ENCODE results near the gene U2AF1L4. TPM values are rescaled to one million over a fixed set of nuclear protein-coding genes. Genes with fewer than 3 reads are reported as not detected.
A peak's percentile ranks its signal among the peaks of the same experiment; 100 is the strongest.

Gene U2AF1L4, protein sequence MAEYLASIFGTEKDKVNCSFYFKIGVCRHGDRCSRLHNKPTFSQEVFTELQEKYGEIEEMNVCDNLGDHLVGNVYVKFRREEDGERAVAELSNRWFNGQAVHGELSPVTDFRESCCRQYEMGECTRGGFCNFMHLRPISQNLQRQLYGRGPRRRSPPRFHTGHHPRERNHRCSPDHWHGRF
- 12.8 TPM for total RNA-seq
- long read RNA-seq, partial matches to known transcripts: 3 of 8 reads
- long read RNA-seq, other reads (novel, unspliced or antisense): 5 of 8 reads

DNA sequence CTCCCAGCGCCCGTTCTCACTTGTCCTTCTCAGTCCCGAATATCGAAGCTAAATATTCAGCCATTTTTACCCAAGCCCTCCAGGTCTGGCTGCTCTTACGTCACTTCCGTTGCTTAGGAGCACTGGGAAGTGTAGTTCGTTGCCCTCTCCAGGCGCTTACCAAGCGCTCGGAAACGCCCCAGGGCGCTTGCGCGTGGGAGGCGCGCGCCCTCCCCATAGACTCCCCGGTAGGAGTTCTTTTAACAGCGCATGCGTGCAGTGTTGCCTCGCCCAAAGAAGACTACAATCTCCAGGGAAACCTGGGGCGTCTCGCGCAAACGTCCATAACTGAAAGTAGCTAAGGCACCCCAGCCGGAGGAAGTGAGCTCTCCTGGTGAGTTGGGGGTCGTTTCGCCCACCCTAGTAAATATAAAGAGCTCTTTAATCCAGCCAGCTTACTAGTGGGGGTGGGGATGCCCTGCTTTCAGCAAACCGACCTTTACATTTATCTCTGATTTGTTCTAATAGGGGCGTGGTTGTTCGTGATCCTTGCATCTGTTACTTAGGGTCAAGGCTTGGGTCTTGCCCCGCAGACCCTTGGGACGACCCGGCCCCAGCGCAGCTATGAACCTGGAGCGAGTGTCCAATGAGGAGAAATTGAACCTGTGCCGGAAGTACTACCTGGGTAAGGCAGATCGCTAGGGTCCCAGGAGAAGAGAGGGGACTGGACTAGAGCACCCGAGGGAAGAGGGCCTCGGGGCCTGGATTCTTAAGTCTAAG lies at the start of gene U2AF1L4, which contains the start of gene PSENEN:
Gene U2AF1L4 (minus strand): TSS at position 91 of the 759 bp plus-strand sequence. CDS start 27 bp downstream, at position 64.
Gene PSENEN (plus strand): TSS at position 324 of the 759 bp plus-strand sequence. CDS start 280 bp downstream, at position 604.
- DNase-seq (ENCODE audit: low spot score): peak; percentile 98

DNA sequence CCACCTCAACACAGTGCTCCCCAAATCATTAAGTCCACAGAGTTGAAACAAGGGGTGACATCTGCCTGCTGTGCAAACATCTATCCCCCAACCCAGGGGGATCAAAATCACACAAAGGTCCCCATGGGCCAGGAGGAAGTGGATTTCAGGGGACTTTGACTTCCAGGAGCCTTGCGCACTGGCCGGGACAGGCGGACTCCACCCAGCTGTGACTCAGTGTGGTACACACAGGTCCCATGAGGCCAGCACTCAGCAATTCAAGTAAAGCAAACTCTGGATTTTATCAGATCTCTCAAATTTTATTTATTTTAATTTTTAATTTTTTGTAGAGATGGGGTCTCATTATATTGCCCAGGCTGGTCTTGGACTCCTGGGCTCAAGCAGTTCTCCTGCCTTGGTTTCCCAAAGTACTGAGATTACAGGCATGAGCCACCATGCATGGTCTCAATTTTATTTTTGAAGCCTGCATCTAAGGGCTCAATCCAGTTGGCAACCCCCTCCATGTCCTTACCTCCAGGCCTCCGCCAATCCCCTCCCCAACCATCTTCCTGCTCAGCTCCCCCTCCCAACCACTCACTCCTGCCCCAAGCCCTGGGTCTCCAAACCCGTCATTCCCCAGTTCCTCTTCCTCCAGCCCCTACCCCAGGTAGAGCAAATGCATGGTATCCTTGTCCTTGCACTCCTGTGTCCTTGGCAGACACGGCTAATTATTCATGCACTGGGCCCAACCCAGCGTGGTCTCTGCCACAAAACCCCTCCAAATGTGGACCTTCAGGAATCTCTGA lies 48.4 kb upstream of the U2AF1L4 start:
- no peak for DNase-seq (ENCODE audit: low spot score)

DNA sequence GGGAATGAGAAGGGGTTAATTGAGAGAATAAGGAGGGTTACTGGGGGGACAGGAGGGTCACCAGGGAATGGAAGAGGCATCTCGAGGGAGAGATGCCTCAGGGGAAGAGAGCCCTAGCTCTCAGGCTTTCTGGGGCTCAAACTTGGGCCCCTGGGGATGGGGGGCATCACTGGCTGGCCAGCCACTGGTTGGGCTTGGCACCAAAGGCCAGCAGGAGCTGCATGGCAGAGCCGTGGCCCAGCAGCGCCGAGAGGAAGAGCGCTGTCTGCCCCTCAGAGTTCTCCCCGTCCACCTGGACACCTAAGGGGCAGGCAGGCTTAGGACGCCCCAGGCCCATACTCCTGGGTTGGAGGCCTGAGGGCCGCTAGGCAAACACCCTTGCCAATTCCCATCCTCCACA lies 47.7 kb upstream of the U2AF1L4 start:
- DNase-seq (ENCODE audit: low spot score): no peak

DNA sequence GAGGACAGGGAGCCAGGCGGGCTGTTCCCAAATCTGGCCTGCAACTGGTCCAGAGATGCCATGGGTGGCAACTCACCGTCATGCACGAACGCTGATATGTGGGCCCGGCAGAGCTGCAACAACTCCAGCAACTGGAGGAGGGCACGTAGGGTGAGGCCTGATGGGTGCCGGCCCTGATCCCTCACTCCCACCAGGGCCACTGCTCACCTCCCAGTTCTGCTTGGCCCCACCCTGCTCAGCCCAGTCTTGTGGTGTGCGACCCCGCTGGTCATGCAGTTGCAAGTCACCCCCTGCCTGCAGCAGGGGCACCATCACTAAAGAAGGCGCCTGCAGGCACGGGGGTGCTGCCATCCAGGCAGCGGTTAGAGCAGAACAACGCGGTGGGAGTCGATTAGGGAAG lies 47.1 kb upstream of the U2AF1L4 start:
- DNase-seq (ENCODE audit: low spot score): no peak

DNA sequence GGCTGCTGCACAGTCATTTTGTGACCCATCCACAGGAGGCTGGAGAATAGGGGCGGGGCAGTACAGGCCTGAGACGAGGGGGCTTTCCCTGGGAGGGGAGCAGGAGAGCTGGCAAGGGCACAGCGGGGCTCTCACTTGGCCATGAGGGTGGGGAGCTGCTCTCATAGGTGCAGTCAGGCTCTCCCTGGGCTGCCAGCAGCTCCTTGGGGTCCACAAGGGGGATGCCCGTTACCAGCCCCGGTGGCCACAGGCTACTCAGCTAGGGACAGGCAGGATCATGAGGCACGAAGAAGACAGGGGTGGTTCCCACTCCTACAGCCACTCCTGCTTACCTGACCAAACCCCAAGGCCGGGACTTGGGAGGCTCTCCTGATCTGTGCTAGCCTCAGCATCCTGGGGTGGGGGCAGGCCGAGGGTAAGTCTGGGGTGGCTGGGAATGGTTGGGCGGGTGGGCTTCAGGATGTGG lies 46.6 kb upstream of the U2AF1L4 start:
- DNase-seq (ENCODE audit: low spot score): no peak

DNA sequence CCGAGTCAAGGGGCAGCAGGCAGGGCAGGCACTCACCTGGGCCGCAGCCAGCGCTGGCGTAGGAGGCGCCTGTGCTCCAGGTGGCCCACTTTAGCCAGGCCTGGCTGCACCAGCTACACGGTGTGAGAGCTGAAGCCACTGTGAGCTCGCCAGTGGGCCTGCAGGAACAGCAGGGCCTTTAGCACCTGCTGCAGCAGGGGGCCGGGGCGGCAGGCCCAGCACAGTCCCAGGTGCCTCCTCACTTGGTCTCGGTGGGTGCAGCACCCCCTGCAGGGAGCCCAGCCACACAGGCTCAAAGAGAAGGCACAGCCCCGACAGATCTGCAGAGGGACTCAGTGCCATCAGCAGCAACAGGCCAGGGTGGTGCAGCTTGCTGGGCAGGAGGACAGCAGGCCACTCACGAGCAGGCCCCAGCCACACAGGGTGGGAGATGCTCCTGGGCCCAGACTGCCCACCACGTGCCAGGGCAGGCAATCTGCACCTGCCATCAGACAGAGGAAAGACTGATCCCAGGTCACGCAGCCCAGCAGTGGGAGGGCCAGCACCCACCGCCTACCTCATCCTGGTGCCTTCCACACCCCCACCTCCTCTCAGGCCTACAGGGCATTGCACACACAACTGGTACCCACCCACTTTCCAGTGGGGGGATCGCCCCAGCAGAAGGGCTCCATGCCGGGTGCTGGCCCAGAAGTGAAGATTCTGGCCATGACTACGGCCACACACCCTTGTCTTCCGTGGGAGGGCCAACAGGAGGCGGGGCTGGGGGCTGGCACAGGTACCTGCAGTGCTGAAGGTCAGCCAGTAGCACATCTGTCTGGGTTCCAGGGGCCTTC lies 46.0 kb upstream of the U2AF1L4 start:
- DNase-seq (ENCODE audit: low spot score): no peak

DNA sequence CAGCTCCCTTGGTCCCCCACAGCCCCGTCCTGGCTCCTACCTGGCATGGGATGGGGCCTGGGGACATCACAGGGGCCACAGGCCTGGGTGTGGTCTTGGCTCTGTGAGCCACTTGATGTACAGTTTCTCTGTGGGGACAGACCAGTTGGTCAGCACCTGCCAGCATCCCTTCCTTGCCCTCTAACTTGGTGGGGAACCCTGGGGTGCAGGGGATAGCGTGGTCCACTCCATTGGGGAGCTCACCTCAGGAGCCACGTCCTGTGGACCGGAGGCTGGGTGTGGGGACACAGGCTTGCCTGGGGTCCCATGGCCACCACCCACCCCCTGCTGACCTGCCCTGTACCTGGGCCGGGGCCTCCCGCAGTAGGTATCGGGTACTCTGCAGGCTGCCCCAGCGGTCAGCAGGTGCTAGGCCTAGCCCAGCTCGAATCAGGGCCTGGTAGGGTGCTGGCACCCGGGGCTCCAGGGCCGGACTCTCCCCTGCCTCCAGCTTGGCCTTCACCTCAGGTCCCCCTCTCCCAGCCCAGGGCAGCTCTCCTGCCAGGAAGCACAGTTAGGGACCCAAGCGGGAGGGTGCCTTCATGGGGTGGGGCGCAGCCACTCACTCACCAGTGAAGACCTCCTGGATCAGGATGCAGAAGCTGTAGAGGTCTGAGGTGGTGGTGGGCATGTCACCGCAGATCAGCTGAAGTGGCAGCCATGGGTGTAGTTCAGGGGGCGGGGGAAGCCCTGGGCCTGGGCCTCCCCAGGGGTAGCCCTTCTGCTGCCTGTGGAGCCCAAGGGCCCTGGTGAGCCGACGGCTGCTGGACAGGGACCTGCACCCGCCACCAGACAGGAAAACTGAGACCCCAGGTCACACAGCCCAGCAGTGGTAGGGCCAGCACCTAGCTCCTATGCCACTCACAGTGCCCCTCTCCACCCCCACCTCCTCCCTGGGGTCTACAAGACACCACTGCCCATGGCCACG lies 45.0 kb upstream of the U2AF1L4 start:
- DNase-seq (ENCODE audit: low spot score): no peak

DNA sequence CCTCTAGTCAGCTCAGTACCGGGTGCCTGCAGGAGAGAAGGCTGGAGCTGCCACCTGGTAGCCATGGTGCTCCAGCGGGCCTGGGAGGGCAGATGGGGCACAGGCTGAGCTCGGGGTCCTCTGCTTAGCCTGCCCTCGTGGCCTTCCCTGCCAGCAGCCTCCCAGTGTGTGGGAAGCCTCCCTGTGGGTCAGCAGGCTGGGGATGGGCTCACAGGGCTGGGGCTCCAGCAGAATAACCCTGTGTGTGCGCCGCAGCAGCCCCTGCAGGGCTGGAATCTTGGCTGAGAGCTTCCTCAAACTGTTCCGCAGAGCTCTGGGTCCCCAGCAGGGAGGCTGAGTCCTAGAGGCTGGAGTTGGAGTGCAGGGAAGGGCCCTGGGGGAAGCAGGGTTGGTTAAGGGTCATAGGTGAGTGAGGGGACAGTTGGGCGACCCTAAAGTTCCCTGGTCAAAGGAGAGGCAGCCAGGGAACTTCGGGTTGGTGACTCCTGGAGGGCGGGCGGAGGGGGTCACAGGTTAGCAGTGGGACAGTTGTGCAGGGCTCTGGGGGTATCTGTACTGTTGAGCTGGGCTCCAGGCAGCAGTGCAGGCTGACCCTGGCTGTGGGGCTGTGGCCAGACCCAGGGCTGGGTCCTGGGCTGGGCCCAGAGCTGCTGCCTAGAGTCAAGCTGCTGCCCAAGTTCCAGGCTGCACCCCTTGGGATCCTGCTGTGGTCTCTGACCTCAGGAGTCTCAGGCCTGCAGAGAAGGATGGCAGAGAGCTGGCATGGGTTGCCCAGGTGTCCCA lies 44.2 kb upstream of the U2AF1L4 start:
- DNase-seq (ENCODE audit: low spot score): no peak

DNA sequence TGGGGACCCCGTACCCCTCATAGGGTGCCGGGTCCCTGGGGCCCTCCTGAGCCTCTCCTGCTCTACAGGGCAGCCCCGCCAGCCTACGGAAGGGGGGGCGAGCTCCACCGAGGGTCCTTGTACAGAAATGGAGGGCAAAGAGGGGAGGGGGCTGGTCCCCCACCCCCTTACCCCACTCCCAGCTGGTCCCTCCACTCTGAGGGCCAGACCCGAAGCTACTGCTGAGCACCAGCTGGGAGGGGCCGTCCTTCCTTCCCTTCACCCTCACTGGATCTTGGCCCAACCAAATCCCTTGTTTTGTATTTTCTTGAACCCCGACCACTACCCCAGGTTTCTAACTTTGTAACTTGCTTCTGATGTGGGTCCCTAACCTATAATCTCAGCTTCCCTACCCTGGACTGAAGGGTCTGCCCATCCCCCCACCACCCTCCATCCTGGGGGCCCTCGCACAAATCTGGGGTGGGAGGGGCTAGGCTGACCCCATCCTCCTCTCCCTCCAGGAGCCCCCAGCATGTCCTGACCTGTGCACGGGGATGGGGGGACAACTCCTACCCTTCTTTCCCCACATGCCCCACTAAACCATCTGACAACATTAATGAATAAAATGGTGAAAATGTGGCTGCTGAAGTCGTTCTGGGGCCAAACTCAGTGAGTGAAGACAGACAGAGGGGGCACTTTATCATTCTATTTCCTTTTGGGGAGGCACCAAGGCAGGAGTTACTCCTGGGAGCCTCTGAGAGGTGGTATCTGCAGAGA lies 43.2 kb upstream of the U2AF1L4 start:
- no peak for DNase-seq (ENCODE audit: low spot score)

DNA sequence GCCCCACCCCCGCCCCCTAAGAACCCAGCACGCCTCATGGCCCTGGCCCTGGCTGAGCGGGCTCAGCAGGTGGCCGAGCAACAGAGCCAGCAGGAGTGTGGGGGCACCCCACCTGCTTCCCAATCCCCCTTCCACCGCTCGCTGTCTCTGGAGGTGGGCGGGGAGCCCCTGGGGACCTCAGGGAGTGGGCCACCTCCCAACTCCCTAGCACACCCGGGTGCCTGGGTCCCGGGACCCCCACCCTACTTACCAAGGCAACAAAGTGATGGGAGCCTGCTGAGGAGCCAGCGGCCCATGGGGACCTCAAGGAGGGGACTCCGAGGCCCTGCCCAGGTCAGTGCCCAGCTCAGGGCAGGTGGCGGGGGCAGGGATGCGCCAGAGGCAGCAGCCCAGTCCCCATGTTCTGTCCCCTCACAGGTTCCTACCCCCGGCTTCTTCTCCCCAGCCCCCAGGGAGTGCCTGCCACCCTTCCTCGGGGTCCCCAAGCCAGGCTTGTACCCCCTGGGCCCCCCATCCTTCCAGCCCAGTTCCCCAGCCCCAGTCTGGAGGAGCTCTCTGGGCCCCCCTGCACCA lies 42.1 kb upstream of the U2AF1L4 start:
- no peak for DNase-seq (ENCODE audit: low spot score)

DNA sequence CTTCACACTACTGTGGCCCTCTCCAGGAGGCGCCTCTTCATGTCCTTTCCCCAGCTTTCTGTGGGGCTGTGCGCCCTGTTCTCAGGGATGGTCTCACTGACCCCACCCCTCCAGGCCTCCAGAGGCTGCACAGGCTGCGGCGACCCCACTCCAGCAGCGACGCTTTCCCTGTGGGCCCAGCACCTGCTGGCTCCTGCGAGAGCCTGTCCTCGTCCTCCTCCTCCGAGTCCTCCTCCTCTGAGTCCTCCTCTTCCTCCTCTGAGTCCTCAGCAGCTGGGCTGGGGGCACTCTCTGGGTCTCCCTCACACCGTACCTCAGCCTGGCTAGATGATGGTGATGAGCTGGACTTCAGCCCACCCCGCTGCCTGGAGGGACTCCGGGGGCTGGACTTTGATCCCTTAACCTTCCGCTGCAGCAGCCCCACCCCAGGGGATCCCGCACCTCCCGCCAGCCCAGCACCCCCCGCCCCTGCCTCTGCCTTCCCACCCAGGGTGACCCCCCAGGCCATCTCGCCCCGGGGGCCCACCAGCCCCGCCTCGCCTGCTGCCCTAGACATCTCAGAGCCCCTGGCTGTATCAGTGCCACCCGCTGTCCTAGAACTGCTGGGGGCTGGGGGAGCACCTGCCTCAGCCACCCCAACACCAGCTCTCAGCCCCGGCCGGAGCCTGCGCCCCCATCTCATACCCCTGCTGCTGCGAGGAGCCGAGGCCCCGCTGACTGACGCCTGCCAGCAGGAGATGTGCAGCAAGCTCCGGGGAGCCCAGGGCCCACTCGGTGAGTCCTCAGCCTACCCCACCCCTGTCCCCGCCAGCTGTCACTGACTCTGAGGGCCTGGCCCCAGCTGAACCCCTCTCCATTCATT lies 41.3 kb upstream of the U2AF1L4 start:
- DNase-seq (ENCODE audit: low spot score): no peak

DNA sequence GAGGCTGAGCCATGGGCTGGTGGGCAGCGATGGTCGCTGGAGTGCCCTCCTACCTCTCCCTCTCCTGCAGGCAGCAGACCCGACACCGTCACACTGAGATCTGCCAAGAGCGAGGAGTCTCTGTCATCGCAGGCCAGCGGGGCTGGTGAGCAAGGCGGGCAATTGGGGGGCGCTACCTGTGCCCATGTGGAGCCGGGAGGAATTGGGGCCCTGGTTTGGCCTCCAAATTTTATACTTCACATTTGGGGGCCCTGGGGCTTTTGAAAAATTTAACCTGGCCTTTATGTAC lies 40.1 kb upstream of the U2AF1L4 start:
- no peak for DNase-seq (ENCODE audit: low spot score)

DNA sequence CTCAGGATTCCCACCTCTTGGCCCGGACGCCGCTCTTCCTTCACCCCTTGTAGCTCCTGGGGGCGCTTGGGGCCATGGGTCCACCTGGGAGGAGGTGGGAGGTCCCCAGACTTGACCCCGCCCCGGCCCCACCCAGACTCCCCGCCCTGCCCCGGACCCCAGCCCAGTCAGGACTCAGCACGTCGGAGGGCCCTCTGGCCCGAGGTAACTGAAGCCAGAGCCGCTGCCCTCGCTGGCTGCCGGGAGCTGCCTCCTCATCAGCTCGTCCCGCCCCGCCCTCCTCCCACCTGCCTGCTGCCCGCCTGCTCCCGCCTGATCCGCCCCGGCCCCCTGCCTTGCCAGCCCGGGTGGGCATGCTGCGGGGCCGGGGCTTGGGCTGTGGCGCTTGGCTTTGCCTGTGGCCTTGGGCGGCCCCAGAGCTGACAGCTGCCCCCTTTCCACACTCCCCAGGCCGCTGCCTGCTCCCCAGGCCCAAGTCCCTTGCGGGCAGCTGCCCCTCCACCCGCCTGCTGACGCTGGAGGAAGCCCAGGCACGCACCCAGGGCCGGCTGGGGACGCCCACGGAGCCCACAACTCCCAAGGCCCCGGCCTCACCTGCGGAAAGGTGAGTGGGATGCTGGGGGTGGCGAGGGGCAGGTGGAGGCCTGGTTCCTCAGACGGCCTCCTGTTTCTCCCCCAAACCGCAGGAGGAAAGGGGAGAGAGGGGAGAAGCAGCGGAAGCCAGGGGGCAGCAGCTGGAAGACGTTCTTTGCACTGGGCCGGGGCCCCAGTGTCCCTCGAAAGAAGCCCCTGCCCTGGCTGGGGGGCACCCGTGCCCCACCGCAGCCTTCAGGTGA lies 39.5 kb upstream of the U2AF1L4 start:
- no peak for DNase-seq (ENCODE audit: low spot score)

DNA sequence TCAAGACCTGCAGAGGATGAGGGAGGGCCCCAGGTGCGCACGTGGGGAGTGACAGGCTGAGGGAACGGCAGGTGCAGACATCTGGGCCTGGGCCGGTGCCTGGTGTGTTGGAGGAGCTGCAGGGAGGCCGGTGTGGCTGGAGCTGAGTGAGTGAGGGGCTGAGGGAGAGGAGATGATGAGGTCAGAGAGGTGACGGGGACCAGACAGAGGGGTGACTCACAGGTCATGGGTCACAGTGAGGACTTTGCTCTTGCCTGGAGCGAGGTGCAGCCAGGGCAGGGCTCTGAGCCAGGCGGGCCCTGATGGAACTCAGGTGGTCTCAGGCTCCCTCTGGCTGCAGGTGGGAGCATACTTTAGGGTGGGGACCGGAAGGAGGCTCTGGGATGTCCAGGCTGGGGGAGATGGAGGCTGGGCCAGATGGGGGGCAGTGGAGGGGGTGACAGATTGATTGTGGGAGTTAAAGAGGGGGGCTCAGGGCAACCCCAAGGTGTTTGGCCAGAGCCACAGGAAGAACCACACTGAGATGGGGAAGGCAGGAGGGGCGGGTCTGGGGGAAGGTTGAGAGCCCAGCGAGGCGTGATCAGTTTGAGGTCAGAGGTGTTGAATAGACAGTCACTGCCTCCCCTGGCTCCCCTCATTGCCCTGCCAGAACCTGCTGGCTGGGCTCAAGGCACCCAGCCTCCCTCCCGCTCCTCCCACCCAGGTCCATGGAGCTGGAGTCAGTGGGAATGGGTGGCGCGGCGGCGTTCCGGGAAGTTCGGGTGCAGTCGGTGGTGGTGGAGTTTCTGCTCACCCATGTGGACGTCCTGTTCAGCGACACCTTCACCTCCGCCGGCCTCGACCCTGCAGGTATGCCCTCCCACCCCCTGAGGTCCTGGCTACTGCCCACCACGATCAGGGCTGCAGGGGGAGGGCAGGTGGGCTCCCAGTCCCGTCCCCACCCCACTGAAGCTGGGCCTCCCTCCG lies 38.5 kb upstream of the U2AF1L4 start:
- no peak for DNase-seq (ENCODE audit: low spot score)

DNA sequence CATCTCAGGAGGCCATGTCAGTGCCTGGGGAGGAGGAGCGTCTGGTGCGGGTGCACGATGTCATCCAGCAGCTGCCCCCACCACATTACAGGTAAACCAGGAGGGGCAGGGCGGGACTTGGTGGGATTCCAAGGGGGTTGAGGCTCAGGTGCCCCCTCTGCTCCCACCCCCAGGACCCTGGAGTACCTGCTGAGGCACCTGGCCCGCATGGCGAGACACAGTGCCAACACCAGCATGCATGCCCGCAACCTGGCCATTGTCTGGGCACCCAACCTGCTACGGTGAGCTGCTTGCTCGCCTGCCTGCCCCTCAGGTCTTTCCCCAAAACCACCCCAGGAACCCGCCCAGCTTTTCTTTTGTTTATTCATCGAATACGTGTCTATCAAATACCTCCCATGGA lies 37.4 kb upstream of the U2AF1L4 start:
- DNase-seq (ENCODE audit: low spot score): no peak
